Measurements from ENCODE around the gene PHRF1. TPM values are rescaled to one million over a fixed set of nuclear protein-coding genes. Genes with fewer than 3 reads are reported as not detected.

Gene PHRF1
- polyA plus RNA-seq, 10 donors: 13.5 to 22.1 (median 16.5) TPM

DNA sequence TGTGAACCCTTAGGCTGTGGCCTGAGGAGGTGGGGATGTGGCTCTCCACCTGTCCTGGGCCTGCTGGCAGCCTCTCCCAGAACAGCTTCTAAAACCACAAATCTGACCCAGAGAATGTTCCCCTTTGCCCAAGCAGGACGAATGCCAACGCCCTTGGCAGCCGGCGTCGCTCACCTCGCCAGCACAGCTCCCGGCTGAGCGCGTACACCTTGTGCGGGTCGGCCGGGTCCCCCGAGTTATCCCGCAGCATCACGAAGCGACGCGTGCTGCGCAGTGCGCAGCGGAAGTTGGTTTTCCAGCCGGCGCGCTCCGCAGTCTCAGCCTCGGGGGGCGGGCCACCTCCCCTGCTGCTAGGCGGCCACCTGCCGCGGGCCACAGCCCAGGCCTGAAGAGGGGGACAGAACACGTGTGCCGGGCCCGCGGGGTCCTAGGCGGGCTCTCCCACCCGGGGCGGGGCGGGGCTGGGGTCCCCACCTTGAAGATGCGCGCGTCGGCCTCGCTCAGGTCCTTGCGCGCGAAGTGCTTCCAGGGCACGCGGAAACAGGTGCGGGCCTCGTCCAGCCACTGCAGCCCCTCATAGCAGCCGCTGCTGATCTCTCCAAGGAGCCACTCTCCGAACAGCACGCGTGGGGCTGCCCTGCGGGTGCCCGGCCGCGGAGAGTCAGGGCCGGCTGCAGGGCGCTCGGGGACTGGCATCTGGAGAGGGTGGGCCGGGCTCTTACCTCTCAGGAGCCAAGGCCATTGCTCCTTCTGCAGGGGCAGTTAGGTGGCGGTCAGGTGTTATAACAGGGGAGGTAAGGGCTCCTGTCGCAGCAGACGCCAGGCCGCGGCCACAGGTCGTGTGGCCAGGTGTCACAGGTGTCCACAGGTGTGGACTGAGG, 38.6 kb downstream of the PHRF1 start:
- DNase-seq: no peak

DNA sequence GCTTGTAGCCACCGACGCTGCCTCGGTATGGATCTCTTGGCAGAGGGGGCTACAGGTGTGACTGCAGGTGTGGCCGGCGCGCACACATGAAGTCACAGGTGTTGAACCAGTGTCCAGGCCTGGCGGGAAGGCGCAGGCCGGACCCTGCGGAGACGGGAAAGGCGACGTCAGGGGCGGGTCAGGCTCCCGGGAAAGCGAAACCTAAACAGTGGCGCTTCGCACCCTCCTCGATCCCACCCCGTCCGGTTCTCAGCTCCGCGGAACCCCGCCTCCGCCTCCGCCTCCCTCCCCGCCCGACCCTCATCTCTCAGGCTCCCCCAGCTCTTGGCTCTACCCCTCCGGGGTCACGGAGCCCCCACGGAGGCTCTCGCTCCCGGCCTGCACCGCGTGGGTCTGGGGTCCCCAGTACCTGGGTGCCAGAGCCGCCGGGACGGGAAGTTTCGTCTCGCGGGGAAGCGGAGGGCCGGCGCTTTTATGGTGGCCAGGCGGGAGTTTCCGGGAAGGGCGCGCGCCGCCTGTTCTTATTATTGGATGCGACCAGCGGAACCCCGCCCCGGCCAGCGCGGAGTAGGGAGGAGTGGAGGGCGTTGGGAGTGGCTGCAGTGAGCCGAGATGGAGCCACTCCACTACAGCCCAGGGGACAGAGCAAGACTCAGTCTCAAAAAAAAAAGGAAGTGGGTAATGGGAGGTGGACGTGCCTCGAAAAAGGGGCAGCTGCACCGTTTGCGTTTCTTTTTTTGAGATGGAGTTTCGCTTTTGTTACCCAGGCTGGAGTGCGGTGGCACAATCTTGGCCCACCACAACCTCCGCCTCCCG, 39.4 kb downstream of the PHRF1 start, which contains the start of gene IRF7:
Gene IRF7, minus strand, starts transcription at position 447 of the 816 bp plus-strand sequence. CDS start 586 bp downstream, outside the sequence.
- DNase-seq: peak; percentile 89 to 98 (median 95)

GRCh38 chr11:616320-617198, 40.3 kb downstream of the PHRF1 start:
- DNase-seq: no peak

DNA sequence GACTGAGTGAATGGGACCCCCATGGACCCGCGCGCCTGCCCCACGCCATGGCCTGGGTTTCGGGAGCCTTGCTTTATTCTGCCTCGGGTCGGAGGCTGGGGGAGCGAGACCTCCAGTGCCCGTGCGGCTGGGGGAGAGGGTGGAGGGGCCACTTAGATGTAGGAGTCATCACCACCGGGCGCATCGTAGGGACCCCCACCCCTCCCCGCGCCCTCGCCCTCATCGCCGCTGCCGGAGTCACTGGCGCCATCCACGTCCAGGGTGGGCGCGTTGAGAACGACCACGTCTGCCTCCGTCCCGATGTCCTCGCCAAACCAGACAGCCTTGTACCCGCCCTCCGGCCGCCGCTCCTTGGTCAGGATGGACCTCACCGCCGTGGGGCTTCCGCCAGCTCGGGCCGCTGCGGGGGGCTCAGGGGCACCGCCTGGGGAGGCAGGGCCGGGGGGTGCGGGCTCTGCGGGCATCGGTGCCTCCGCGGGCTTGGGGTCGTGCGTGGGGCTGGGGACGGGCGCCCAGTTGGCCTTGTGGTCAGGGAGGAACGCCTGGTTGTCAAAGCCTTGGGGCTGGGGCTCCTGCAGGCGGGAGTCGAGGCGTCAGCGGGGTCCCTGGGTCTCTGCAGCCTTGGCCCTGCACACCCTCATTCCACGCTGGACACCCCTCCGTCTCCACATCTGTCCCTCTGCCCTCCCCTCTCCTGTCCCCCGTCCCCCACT, 41.1 kb downstream of the PHRF1 start:
- DNase-seq: no peak

DNA sequence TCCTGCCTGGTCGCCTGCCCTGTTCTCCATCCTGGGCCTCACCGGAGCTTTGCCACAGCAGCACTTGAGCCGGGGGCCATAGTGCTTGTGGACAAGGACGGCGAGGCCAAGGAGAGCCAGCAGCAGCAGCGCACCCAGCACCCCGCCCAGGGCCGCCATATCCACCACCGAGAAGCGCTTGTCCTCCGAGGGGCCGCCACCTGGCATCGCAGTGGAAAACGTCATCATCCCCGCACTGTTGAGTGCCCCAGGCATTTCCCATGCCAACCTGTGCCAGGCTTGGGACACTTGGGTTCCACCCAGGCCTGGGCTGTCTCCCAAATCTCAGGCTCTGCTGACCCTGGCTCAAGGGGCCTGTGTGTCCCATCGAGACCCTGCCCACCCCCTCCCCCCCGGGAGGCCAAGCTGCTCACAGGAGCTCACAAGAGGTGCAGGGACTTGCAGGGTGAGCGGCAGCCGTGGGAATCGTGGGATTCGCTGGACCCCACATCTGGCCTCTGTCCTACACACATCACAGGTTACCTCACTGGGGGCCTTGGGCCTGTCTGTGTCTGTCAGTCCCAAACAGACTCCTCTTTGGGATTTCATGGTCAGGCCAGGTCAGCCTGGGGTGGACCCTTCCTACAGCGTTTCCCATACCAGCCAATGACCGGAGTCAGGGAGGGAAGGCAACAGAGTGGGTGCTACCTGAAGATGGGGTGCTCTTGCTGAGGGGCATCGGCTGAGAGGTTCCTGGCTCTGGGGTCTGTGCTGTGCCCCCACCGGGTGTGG, 41.8 kb downstream of the PHRF1 start:
- DNase-seq: no peak

GRCh38 chr11:618856-619627, 42.8 kb downstream of the PHRF1 start:
- DNase-seq: no peak

DNA sequence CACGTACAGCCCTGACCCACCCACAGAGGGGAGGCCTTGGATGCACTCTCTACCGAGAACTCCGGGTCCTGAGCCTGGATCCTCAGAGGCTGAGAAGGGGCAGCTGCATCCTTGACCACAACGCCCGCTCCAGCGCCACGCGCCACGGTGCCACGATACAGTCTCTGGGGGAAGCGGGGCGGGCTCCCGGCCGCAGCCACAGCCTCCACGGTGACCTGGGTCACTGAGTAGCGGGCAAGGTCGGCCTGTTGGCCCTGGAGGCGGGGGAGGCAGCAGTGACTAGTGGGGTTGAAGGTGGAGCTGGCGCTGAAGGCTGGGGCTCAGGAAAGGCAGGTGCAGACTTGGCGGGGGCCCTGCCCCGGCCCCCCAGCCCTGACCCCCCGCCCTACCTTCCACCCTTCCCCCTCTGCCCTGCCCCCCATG, 43.4 kb downstream of the PHRF1 start:
- no peak for DNase-seq

DNA sequence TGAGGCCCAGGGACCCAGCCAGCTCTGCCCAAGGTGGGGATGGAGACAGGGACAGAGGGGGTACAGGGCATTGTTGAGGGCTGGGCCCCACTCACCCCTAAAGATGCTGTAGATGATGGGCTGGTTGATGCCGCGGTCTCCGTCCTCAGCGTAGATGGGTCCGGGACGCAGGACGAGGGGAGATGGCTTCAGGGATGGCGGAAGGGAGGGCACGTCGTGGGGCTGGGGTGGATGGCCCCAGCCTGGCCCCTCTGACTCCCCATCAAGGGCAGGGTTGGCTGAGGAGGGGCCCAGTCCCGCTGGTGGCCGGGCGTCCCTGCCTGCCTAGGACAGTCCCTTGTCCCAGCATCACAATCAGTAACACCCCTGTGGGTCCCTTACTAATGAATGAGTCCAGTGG, 43.9 kb downstream of the PHRF1 start:
- no peak for DNase-seq

DNA sequence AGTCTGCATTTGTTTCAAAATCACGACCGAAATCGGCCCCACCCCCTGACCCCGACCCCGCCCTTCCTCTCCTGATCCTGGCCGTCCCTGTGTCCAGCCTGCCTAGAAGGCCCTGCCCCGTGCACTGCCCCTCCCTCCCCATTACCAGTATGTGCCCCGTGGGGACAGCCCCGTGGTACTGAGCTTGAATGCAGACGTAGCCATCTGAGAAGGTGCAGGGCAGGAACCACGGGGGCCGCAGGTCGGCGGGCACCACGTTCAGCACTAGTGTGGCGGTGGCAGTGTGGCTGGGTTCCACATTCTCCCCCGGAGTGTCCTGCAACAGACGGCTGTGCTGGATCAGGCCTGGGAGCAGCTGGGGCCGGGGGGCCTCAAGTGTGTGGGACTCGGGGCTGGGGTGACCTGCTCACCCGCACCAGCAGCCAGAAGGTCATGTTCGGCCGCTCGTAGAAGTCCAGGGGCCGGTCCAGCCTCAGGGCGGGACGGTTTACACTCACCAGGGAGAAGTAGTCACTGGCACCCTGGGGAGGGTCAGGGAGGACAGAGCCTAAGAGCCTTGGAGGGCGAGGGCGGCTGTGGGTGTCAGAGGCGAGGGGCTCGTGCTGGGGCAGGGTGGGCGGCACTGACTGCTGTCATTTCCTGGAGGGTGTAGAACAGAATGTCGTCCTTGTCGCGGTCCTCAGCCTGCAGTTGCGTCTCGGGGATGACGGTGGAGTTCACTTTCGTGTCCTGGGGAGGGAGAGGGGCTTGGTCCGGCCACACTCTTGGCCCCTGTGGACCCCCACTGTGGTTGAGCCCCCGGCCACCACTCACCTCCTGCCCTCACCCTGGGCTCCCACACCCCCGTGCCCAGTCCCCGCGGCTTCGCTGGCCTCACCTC, 44.9 kb downstream of the PHRF1 start:
- peak in 1 of 3 donors; percentile 9 for DNase-seq

DNA sequence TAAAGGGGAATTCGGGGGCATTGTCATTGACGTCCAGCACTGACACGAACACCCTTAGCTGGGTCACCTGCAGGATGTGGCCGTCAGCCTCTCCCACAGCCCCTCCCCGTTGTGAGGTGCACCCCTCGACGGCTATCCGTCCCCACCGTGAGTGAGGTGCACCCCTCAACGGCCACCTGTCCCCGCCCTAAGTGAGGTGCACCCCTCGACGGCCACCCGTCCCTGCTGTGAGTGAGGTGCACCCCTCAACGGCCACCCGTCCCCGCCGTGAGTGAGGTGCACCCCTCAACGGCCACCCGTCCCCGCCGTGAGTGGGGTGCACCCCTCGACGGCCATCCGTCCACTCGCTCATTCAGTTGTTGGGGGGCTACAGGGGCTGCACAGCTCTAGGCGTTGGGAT, 45.6 kb downstream of the PHRF1 start:
- DNase-seq: no peak

- peak in 1 of 3 donors; percentile 5 for DNase-seq
Measured at GRCh38 chr11:623349-623869, 47.1 kb downstream of the PHRF1 start.

GRCh38 chr11:623999-624704, 47.9 kb downstream of the PHRF1 start:
- no peak for DNase-seq

- DNase-seq: peak in 1 of 3 donors; percentile 24
Measured at GRCh38 chr11:624705-625635, 48.7 kb downstream of the PHRF1 start, which contains the start of gene CDHR5. CDHR5 (minus strand) TSS chr11:624955; CDS start chr11:624902, 53 bp downstream.

DNA sequence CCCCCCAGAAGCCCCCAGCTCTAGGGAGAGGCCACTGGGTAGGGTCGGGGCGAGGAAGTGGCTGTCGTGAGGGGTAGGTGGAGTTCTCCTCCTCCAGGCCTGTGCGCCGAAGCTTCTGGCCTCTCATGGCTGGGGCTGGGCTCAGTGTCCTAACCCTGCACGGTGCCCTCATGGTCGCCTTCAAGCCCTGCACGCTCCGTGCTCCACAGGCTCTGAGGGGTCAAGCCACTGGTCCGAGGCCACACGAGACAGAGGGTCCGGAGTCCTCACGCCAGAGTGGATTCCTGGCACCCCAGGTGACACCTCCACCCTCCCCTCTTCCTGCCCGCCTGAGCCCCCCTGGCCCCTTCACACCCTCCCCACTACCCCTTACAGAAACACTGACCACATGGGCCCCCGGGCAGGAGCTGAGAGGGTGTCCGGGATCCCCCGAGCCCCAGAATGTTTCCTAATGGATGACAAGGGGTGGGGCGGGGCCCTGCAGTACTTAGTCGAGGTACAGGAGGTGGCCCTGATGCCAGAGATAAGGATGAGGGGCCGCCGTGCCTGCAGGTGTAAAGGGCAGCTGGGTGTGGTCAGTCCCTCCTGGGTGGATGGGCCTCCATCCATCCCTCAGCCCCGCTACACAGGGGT, 49.5 kb downstream of the PHRF1 start:
- DNase-seq: no peak

All from muscle of back (tissue), 11 donors.